ENCODE measurements around the gene SPRY2. TPM values are rescaled to one million over a fixed set of nuclear protein-coding genes. Genes with fewer than 3 reads are reported as not detected.

Gene SPRY2
- total and polyA plus RNA-seq, 3 donors from 2014 or later, result 8.4 to 12.9 (median 10.7) TPM

DNA sequence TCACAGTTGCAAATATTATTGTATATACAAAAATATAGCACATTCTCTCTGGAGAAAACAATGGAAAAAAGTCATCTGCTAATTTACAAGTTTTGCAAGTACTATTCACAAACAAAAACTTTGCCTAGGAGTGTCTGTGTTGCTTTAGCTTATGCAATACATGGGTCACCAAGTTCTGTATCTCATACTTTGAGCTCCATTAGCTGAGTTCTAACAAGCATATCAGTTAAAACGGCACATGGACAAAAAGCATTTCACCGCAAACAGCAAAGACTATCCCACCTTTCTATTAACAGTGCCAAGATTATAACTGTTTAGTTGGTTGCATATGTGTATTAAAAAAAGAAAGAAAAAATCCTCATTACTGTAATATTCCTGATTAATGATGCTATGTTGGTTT is 4.6 kb downstream of the SPRY2 start:
- Histone ChIP-seq H3K27ac (peak overlapping the region in 1 of 2 donors; percentile 2), H3K4me1 (peaks cover 6% of the 10 kb centered on the region), H3K36me3 (ENCODE audit: low read depth, missing control alignments) (no peaks in the 10 kb centered on the region), H3K9me3 (no peaks in the 10 kb centered on the region), H3K27me3 (no peaks in the 10 kb centered on the region), H3K4me3 (no peak overlapping the region)
- intact Hi-C loops (cut with DNase I; ENCODE audit: low total_unique reads), result no loop called here
- 44 to 50% methylated on average over 2 of the region's 2 CpGs for WGBS, 2 donors
- DNase-seq, result no peak
- TF ChIP-seq, protein P1, sequence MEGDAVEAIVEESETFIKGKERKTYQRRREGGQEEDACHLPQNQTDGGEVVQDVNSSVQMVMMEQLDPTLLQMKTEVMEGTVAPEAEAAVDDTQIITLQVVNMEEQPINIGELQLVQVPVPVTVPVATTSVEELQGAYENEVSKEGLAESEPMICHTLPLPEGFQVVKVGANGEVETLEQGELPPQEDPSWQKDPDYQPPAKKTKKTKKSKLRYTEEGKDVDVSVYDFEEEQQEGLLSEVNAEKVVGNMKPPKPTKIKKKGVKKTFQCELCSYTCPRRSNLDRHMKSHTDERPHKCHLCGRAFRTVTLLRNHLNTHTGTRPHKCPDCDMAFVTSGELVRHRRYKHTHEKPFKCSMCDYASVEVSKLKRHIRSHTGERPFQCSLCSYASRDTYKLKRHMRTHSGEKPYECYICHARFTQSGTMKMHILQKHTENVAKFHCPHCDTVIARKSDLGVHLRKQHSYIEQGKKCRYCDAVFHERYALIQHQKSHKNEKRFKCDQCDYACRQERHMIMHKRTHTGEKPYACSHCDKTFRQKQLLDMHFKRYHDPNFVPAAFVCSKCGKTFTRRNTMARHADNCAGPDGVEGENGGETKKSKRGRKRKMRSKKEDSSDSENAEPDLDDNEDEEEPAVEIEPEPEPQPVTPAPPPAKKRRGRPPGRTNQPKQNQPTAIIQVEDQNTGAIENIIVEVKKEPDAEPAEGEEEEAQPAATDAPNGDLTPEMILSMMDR (IDR thresholded peaks at IDR 0.05), result no peak
- TF ChIP-seq POLR2A (IDR thresholded peaks at IDR 0.05), result no peak

DNA sequence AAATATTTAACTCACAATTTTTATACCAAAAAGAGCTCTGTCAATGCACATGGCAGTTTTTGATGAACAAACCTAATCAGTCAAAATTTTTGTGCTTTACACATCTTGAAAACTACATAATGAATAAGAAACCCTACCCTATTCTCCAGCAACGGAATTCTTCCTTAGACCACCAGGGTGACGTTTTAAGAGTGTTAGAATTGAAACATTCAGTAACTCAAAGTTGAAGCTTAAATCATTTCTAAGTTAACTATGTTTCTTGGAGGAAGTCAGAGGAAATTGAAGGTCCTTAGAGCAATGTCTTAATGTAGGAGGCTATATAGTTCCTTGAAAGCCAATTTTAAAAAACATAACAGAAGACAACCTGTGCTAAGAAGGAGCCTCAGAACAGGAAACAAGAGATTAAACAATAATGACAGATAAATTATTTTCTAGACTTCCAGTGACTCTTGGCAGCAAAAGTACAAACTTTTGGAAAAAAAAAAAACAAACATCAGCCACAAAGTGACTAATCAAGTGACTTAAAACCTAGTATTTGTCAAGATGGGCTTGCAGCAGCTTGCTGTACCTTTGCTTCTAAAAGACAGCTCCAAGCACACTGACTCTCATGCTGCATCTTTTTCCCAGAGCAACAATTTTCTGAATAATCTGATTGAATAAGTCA is 6.2 kb downstream of the SPRY2 start:
- Histone ChIP-seq H3K27ac (no peak overlapping the region), H3K27me3 (no peaks in the 10 kb centered on the region), H3K36me3 (ENCODE audit: low read depth, missing control alignments) (no peaks in the 10 kb centered on the region), H3K4me1 (peaks cover 6% of the 10 kb centered on the region), H3K4me3 (no peak overlapping the region), H3K9me3 (no peaks in the 10 kb centered on the region)
- DNase-seq, result no peak
- intact Hi-C loops (cut with DNase I; ENCODE audit: low total_unique reads), result no loop called here
- TF ChIP-seq POLR2A (IDR thresholded peaks at IDR 0.05), result no peak
- TF ChIP-seq, protein P1 (IDR thresholded peaks at IDR 0.05), result no peak
- WGBS, 2 donors, result 35 to 53% methylated on average over 2 of the region's 2 CpGs

DNA sequence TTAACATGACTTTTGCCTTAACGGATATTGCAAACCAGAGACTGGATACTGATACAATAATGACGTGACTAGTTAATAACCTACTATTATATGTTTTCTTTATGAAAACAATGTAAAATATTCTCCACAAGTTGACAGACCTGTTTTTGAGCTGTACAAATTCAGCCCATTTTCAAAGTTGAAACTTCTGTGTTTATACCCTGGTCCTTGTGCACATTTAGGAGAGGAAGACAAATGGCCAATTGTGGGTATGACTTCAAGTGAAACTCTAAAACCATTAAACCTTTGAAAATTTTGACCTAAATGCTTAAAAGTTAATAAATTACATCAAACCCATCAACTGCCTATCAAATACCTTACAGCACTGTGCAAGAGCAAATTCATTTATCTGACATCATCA is 8.9 kb downstream of the SPRY2 start:
- TF ChIP-seq POLR2A (IDR thresholded peaks at IDR 0.05), result no peak
- TF ChIP-seq, protein P1 (IDR thresholded peaks at IDR 0.05), result no peak
- Histone ChIP-seq H3K4me1 (peaks cover 5% of the 10 kb centered on the region), H3K27ac (no peak overlapping the region), H3K4me3 (no peak overlapping the region), H3K36me3 (ENCODE audit: low read depth, missing control alignments) (no peaks in the 10 kb centered on the region), H3K9me3 (no peaks in the 10 kb centered on the region), H3K27me3 (no peaks in the 10 kb centered on the region)
- DNase-seq, result no peak
- 94 to 97% methylated on average over 2 of the region's 2 CpGs for WGBS, 2 donors
- intact Hi-C loops (cut with DNase I; ENCODE audit: low total_unique reads), result no loop called here

DNA sequence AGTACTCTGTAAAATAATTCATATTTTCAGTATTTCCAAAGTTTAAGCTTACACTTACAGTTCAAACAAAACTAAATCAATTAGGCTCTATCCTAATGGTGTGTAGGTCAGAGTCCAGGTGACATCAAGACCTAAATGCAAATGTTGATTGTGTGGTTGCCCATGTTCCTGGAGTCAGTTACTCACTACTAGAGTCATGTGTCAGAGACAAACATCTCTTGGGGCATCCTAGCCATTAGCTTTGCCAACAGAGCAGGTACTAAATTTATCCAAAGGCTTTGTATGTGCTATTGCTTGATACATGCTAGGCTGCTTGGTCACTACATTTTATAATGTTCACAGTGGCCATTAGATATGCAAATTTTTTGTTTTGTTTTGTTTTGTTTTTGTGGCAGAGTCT is 11.7 kb downstream of the SPRY2 start:
- Histone ChIP-seq H3K27me3 (no peaks in the 10 kb centered on the region), H3K9me3 (no peaks in the 10 kb centered on the region), H3K36me3 (ENCODE audit: low read depth, missing control alignments) (no peaks in the 10 kb centered on the region), H3K27ac (no peak overlapping the region), H3K4me1 (no peaks in the 10 kb centered on the region), H3K4me3 (no peak overlapping the region)
- intact Hi-C loops (cut with DNase I; ENCODE audit: low total_unique reads), result no loop called here
- TF ChIP-seq POLR2A (IDR thresholded peaks at IDR 0.05), result no peak
- TF ChIP-seq, protein P1 (IDR thresholded peaks at IDR 0.05), result no peak
- DNase-seq, result no peak

DNA sequence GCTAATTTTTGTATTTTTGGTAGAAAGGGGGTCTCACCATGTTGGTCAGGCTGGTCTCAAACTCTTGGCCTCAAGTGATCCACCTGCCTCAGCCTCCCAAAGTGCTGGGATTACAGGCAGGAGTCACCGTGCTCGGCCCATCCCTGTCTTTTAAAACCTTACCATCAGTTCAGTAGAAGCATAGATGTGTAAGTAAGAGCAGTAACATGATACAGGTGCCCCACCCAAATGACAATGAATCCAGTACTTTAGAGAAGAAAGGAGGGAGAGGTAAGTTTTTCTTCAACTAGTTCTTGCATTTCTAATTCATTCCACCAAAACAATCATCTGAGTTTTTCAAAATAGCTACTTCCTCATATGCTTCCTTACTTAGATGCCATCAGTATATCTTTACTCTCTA is 21.9 kb downstream of the SPRY2 start:
- H3K36me3 ChIP-seq (ENCODE audit: low read depth, missing control alignments), result no peaks in the 10 kb centered on the region
- H3K27me3 ChIP-seq, result no peaks in the 10 kb centered on the region
- DNase-seq, result no peak
- H3K27ac ChIP-seq, result no peak overlapping the region
- intact Hi-C loops (cut with DNase I; ENCODE audit: low total_unique reads), result no loop called here
- no peak overlapping the region for H3K4me3 ChIP-seq
- H3K9me3 ChIP-seq, result no peaks in the 10 kb centered on the region
- no peaks in the 10 kb centered on the region for H3K4me1 ChIP-seq
- 95 to 100% methylated on average over 2 of the region's 2 CpGs for WGBS, 2 donors
- TF ChIP-seq, protein P1 (IDR thresholded peaks at IDR 0.05), result no peak
- TF ChIP-seq POLR2A (IDR thresholded peaks at IDR 0.05), result no peak
